K562 (cell line): Measurements from ENCODE around the gene MAZ. TPM values are rescaled to one million over a fixed set of nuclear protein-coding genes. Genes with fewer than 3 reads are reported as not detected.
A peak's percentile ranks its signal among the peaks of the same experiment; 100 is the strongest.

ENCODE experiments used
- C11orf30 ChIP-seq: fragments of 450-650 bp; IDR thresholded peaks from 2 replicates; pipeline ENCODE4 v1.6.1; 2016; ENCODE audit warnings: low read depth, mild to moderate bottlenecking
- CBX2 ChIP-seq: fragments of 200-600 bp; sonication (generic); IDR thresholded peaks from one replicate; pipeline ENCODE4 v1.6.1; 2012; ENCODE audit warnings: mild to moderate bottlenecking, low read length, inconsistent platforms; ENCODE audit not compliant: insufficient read depth, poor library complexity, severe bottlenecking
- DMBX1 ChIP-seq: fragments of 250-450 bp; sonication (Bioruptor Pico); IDR thresholded peaks from 2 replicates; pipeline ENCODE4 v1.8.0; 2022; ENCODE audit warnings: inconsistent platforms, mild to moderate bottlenecking, moderate library complexity, borderline replicate concordance
- EWSR1 ChIP-seq: fragments of 450-650 bp; IDR thresholded peaks from 2 replicates; pipeline ENCODE4 v1.6.1; 2018; ENCODE audit warnings: borderline replicate concordance, mild to moderate bottlenecking, low read depth, moderate library complexity; ENCODE audit not compliant: partially characterized antibody
- HEY1 ChIP-seq: fragments of 250-450 bp; sonication (Bioruptor Pico); IDR thresholded peaks from 2 replicates; pipeline ENCODE4 v1.5.0; 2020; ENCODE audit warnings: mild to moderate bottlenecking, moderate library complexity, borderline replicate concordance
- HMG20A ChIP-seq: fragments of 450-650 bp; formaldehyde crosslinking; conservative IDR thresholded peaks from 2 replicates; pipeline ENCODE4 v1.4.0; 2020; ENCODE audit warnings: mild to moderate bottlenecking, mixed read lengths
- KDM2B ChIP-seq: fragments of 250-450 bp; sonication (Bioruptor Pico); IDR thresholded peaks from 2 replicates; pipeline ENCODE4 v1.8.0; 2021; ENCODE audit warnings: mild to moderate bottlenecking, moderate library complexity
- KHSRP ChIP-seq: fragments of 450-650 bp; IDR thresholded peaks from 2 replicates; pipeline ENCODE4 v1.6.1; 2017
- MXI1 ChIP-seq: IDR thresholded peaks from 2 replicates; pipeline ENCODE4 v1.6.1; 2011; ENCODE audit warnings: low read depth, mild to moderate bottlenecking, improper control_type of control experiment, low read length
- PHF20 ChIP-seq: fragments of 450-650 bp; IDR thresholded peaks from 2 replicates; pipeline ENCODE4 v1.6.1; 2018; ENCODE audit not compliant: partially characterized antibody
- PHF8 ChIP-seq: fragments of 200-600 bp; sonication (generic); IDR thresholded peaks from 2 replicates; pipeline ENCODE4 v1.6.1; 2012; ENCODE audit warnings: mixed run types, mild to moderate bottlenecking, inconsistent platforms, low read length, moderate library complexity, borderline replicate concordance
- RFX7 ChIP-seq: fragments of 250-450 bp; sonication (Bioruptor Pico); IDR thresholded peaks from 2 replicates; pipeline ENCODE4 v1.5.1; 2021; ENCODE audit warnings: mild to moderate bottlenecking
- SP1 ChIP-seq: sonication (generic); formaldehyde crosslinking; IDR thresholded peaks from 2 replicates; pipeline ENCODE4 v1.8.1; 2022; ENCODE audit warnings: mild to moderate bottlenecking, missing genetic modification reagents
- TAF7 ChIP-seq: fragments of 450-650 bp; IDR thresholded peaks from 2 replicates; pipeline ENCODE4 v1.6.1; 2016; ENCODE audit warnings: missing genetic modification characterization, missing compliant biosample characterization
- ZBTB8A ChIP-seq: fragments of 450-650 bp; IDR thresholded peaks from 2 replicates; pipeline ENCODE4 v1.6.1; 2018; ENCODE audit warnings: mild to moderate bottlenecking, moderate library complexity; ENCODE audit not compliant: partially characterized antibody
- ZKSCAN1 ChIP-seq: fragments of 150-350 bp; IDR thresholded peaks from 2 replicates; pipeline ENCODE4 v1.6.1; 2016; ENCODE audit warnings: low read depth, low read length
- ZKSCAN8 ChIP-seq: fragments of 200-800 bp; sonication (Bioruptor generic); IDR thresholded peaks from 2 replicates; pipeline ENCODE4 v1.6.1; 2016; ENCODE audit warnings: missing genetic modification characterization, missing compliant biosample characterization
- ZNF134 ChIP-seq: fragments of 250-450 bp; sonication (Bioruptor Pico); conservative IDR thresholded peaks from 2 replicates; pipeline ENCODE4 v1.4.0; 2020
- ZNF311 ChIP-seq: fragments of 250-450 bp; sonication (Bioruptor Pico); IDR thresholded peaks from 2 replicates; pipeline ENCODE4 v1.4.0; 2020; ENCODE audit warnings: mild to moderate bottlenecking, moderate library complexity
- polyA plus RNA-seq, 8 experiments: library from polyadenylated mRNA; depleted of rRNA in 4 of 8; stranded (reverse) in 5 of 8; unstranded in 3 of 8; fragments of >200 nt; fragmentation: Nextera tagmentation in 2 of 8; fragmentation: Illumina TruSeq in 1 of 8; extraction: Ambion mirVana in 2 of 8; extraction: Trizol in 1 of 8; gene quantifications; 2 replicates each; pipeline versions ENCODE4 v1.2.1 to v1.2.3, GENCODE V29; 2011 to 2014; ENCODE audit warnings: inconsistent platforms in 1 of 8, missing spikeins in 1 of 8
- total RNA-seq, 7 experiments: library from RNA; depleted of rRNA in 6 of 7; stranded (reverse); fragments of >200 nt in 6 of 7; fragmentation: Illumina TruSeq in 2 of 7; extraction: Trizol in 2 of 7; gene quantifications; 2 replicates each; pipeline versions ENCODE4 v1.2.1 to v1.2.3, GENCODE V29; 2011 to 2021; ENCODE audit warnings: low replicate concordance in 1 of 7
- TF ChIP-seq, protein P1 (sequence below): fragments of 450-650 bp; IDR thresholded peaks from 2 replicates; pipeline ENCODE4 v1.7.0; 2016; ENCODE audit warnings: borderline replicate concordance
- TF ChIP-seq, protein P2 (sequence below): fragments of 450-650 bp; IDR thresholded peaks from 2 replicates; pipeline ENCODE4 v1.6.1; 2017; ENCODE audit warnings: antibody characterized with exemption, mild to moderate bottlenecking

The MAZ gene
- total and polyA plus RNA-seq, 9 of the 15 experiments (the other 6 are each of a cell fraction or from before 2014, with no cell fraction given): 45.4 to 532 (median 250) TPM

DNA sequence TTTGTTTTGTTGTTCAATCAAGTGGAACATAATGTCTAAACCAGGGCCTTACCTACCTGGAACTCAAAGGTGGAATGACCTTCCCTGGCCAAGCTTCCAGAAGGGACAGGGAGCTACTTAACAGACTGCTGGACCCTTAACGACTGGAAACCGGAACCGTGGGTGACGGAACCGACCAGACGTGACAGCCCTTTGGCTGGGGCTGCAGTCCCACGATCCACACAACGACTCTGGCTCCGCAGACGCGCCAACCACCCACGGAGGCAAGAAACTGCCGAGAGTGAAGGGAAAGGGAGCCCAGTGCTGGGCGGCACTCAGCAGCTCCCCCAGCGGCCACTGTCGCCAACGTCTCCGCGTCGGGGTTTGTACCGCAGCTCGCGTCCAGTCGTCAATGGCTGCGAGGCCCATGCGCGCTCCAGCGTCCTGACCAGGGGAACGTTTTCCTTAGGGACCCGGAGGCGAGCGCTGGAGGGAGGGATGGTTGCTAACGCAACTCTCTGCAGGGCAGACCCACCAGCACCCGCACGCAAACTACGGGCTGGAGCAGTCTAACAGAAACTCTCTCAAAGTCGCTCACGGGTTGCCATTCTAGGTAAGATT, 21.3 kb upstream of the MAZ start (continued):
- no peak for TF ChIP-seq ZNF311 (CRISPR knock-in tag)
- no peak for TF ChIP-seq ZKSCAN1
- no peak for TF ChIP-seq C11orf30
- no peak for TF ChIP-seq ZNF134 (CRISPR knock-in tag)
- TF ChIP-seq KDM2B: no peak
- TF ChIP-seq ZBTB8A: no peak
- no peak for TF ChIP-seq CBX2
- TF ChIP-seq, protein P1, sequence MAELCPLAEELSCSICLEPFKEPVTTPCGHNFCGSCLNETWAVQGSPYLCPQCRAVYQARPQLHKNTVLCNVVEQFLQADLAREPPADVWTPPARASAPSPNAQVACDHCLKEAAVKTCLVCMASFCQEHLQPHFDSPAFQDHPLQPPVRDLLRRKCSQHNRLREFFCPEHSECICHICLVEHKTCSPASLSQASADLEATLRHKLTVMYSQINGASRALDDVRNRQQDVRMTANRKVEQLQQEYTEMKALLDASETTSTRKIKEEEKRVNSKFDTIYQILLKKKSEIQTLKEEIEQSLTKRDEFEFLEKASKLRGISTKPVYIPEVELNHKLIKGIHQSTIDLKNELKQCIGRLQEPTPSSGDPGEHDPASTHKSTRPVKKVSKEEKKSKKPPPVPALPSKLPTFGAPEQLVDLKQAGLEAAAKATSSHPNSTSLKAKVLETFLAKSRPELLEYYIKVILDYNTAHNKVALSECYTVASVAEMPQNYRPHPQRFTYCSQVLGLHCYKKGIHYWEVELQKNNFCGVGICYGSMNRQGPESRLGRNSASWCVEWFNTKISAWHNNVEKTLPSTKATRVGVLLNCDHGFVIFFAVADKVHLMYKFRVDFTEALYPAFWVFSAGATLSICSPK: no peak
- no peak for TF ChIP-seq PHF8
- TF ChIP-seq KHSRP: no peak
- TF ChIP-seq SP1: 0 out of 2 replicates have a peak, but pooled peaks have one; percentile 47
- no peak for TF ChIP-seq PHF20
- no peak for TF ChIP-seq DMBX1 (CRISPR knock-in tag)
- no peak for TF ChIP-seq EWSR1
- no peak for TF ChIP-seq MXI1
- TF ChIP-seq RFX7 (CRISPR knock-in tag): no peak
- TF ChIP-seq ZKSCAN8: no peak
- TF ChIP-seq HMG20A (CRISPR knock-in tag): no peak
- TF ChIP-seq, protein P2, sequence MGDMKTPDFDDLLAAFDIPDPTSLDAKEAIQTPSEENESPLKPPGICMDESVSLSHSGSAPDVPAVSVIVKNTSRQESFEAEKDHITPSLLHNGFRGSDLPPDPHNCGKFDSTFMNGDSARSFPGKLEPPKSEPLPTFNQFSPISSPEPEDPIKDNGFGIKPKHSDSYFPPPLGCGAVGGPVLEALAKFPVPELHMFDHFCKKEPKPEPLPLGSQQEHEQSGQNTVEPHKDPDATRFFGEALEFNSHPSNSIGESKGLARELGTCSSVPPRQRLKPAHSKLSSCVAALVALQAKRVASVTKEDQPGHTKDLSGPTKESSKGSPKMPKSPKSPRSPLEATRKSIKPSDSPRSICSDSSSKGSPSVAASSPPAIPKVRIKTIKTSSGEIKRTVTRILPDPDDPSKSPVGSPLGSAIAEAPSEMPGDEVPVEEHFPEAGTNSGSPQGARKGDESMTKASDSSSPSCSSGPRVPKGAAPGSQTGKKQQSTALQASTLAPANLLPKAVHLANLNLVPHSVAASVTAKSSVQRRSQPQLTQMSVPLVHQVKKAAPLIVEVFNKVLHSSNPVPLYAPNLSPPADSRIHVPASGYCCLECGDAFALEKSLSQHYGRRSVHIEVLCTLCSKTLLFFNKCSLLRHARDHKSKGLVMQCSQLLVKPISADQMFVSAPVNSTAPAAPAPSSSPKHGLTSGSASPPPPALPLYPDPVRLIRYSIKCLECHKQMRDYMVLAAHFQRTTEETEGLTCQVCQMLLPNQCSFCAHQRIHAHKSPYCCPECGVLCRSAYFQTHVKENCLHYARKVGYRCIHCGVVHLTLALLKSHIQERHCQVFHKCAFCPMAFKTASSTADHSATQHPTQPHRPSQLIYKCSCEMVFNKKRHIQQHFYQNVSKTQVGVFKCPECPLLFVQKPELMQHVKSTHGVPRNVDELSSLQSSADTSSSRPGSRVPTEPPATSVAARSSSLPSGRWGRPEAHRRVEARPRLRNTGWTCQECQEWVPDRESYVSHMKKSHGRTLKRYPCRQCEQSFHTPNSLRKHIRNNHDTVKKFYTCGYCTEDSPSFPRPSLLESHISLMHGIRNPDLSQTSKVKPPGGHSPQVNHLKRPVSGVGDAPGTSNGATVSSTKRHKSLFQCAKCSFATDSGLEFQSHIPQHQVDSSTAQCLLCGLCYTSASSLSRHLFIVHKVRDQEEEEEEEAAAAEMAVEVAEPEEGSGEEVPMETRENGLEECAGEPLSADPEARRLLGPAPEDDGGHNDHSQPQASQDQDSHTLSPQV: no peak
- no peak for TF ChIP-seq HEY1
- TF ChIP-seq TAF7 (tag): no peak
